ENCODE measurements around the gene PLCE1. TPM values are rescaled to one million over a fixed set of nuclear protein-coding genes. Genes with fewer than 3 reads are reported as not detected.

The PLCE1 gene
- total and polyA plus RNA-seq, 2 of the 8 experiments (the other 6 are each of a cell fraction or from before 2014, with no cell fraction given): 0.05 to 0.06 TPM

DNA sequence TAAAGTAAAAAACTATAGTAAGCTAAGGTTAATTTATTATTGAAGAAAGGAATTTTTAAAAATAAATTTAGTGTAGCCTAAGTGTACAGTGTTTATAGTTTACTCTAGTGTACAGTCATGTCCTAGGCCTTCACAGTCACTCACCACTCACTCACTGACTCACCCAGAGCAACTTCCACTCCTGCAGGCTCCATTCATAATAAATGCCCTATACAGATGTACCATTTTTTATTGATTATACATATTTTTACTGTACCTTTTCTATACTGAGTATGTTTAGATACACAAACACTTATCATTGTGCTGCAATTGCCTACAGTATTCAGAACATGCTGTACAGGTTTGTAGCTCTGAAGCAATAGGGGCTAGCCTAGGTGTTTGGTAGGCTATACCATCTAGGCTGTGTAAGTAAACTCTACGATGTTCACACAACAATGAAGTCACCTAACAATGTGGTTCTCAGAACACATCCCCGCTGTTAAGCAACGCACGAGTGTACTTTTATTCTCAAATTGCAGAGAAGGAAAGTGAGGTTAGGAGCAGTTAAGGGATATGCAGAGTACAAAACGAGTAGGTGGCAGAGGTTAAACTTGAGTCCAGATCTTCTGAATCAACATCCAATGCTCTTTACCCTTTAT is 38.9 kb upstream of the PLCE1 start:
- Histone ChIP-seq H3K14ac (ENCODE audit: insufficient read length) (no peak overlapping the region), H3K4me1 (replicated peaks in 1 of 4; ENCODE audit: control insufficient read depth in 3 of 4, insufficient read depth in 4 of 4, low read length in 3 of 4) (no peaks in the 10 kb centered on the region), H3K23ac (ENCODE audit: insufficient read length) (no peak overlapping the region), H4K8ac (ENCODE audit: extremely low read depth, insufficient read depth, low read length) (no peak overlapping the region), H2AK5ac (ENCODE audit: low read depth, low read length) (no peak overlapping the region), H4K91ac (replicated peaks; ENCODE audit: insufficient read length, low read length) (no peak overlapping the region), H3K18ac (ENCODE audit: extremely low read depth, low read length) (no peak overlapping the region), H3K79me1 (ENCODE audit: low read depth, low read length) (no peaks in the 10 kb centered on the region), H2AFZ (ENCODE audit: low read length) (no peak overlapping the region), H4K20me1 (replicated peaks in 1 of 2; ENCODE audit: control insufficient read depth in 1 of 2, insufficient read depth in 2 of 2, low read length in 2 of 2) (no peaks in the 10 kb centered on the region), H2BK120ac (replicated peaks; ENCODE audit: low read depth, low read length) (no peak overlapping the region), H3K4ac (replicated peaks; ENCODE audit: insufficient read length, low read depth, low read length) (no peak overlapping the region), H2BK15ac (ENCODE audit: low read length) (no peak overlapping the region), H3K4me3 (ENCODE audit: extremely low read depth in 1 of 4, insufficient read depth in 2 of 4, low read depth in 3 of 4, low read length in 4 of 4) (no peak overlapping the region), H3K27me3 (replicated peaks in 1 of 4; ENCODE audit: control insufficient read depth in 3 of 4, extremely low read depth in 1 of 4, insufficient read depth in 3 of 4, low read length in 3 of 4) (no peaks in the 10 kb centered on the region), H3K79me2 (ENCODE audit: control insufficient read depth in 1 of 2, insufficient read depth in 2 of 2, low read length in 2 of 2) (no peaks in the 10 kb centered on the region), H3K36me3 (ENCODE audit: control insufficient read depth in 2 of 4, insufficient read depth in 4 of 4, low read length in 3 of 4) (no peaks in the 10 kb centered on the region), H3K9ac (replicated peaks in 1 of 4; ENCODE audit: extremely low read depth in 1 of 4, low read depth in 3 of 4, low read length in 3 of 4) (no peak overlapping the region), H3K9me3 (ENCODE audit: insufficient read depth in 2 of 2, low read depth in 1 of 2, low read length in 1 of 2) (no peaks in the 10 kb centered on the region), H2BK5ac (ENCODE audit: low read depth, low read length) (no peak overlapping the region), H3K4me2 (ENCODE audit: insufficient read depth in 1 of 2, low read depth in 2 of 2, low read length in 2 of 2) (no peak overlapping the region), H3K23me2 (ENCODE audit: low read depth, low read length) (no peaks in the 10 kb centered on the region), H3K56ac (replicated peaks; ENCODE audit: insufficient read length, low read depth, low read length) (no peak overlapping the region), H4K5ac (ENCODE audit: insufficient read length, low read depth, low read length) (no peak overlapping the region), H2BK20ac (ENCODE audit: low read length) (no peak overlapping the region), H2BK12ac (ENCODE audit: low read depth, low read length) (no peak overlapping the region), H3K27ac (ENCODE audit: low read depth, low read length) (no peak overlapping the region)
- ChIA-PET CTCF (ENCODE audit: partially characterized antibody) (interaction anchor here (1.0 to 1.5 kb wide), 2 partner anchors 9 to 37 kb away, joined by 3 read pairs; no protein-coding TSS in a partner anchor), POLR2A (ENCODE audit: partially characterized antibody) (no interaction called here)
- WGBS, 2 experiments (ENCODE audit: extremely low coverage in 1 of 2, insufficient coverage in 1 of 2, insufficient read length in 1 of 2, insufficient replicate concordance in 2 of 2, low coverage in 1 of 2, low lambda C conversion rate in 2 of 2, missing lambda C conversion rate in 1 of 2): 95% methylated on average over 5 of the region's 5 CpGs; no CpG with 5 or more reads in 1 of the 2 experiments
- FAIRE-seq: no peak
- no peak for DNase-seq (ENCODE audit: low read depth in 1 of 2, low spot score in 2 of 2)
- no peak for TF ChIP-seq TAF1 (IDR thresholded peaks at IDR 0.05; ENCODE audit: low read depth, low read length)
- TF ChIP-seq, protein P1, sequence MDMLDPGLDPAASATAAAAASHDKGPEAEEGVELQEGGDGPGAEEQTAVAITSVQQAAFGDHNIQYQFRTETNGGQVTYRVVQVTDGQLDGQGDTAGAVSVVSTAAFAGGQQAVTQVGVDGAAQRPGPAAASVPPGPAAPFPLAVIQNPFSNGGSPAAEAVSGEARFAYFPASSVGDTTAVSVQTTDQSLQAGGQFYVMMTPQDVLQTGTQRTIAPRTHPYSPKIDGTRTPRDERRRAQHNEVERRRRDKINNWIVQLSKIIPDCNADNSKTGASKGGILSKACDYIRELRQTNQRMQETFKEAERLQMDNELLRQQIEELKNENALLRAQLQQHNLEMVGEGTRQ (IDR thresholded peaks at IDR 0.05; ENCODE audit: low read length): no peak
- TF ChIP-seq BRCA1 (IDR thresholded peaks at IDR 0.05; ENCODE audit: low read depth, low read length): no peak
- TF ChIP-seq TBP (IDR thresholded peaks at IDR 0.05; ENCODE audit: low read depth, low read length): no peak
- no peak for TF ChIP-seq EZH2 (IDR thresholded peaks at IDR 0.05; ENCODE audit: low read depth, low read length, severe bottlenecking)
- TF ChIP-seq JUND (IDR thresholded peaks at IDR 0.05; ENCODE audit: low read length): no peak
- no peak for TF ChIP-seq CHD1 (IDR thresholded peaks at IDR 0.05; ENCODE audit: low read depth, low read length)
- no peak for TF ChIP-seq SIN3A (conservative IDR thresholded peaks at IDR 0.05 in 1 of 2, IDR thresholded peaks at IDR 0.05 in 1 of 2; ENCODE audit: low read depth in 1 of 2, low read length in 2 of 2)
- no peak for TF ChIP-seq SP4 (IDR thresholded peaks at IDR 0.05; ENCODE audit: low read length)
- TF ChIP-seq BCL11A (IDR thresholded peaks at IDR 0.05; ENCODE audit: low read depth in 2 of 2, low read length in 2 of 2): no peak
- TF ChIP-seq, protein P2, sequence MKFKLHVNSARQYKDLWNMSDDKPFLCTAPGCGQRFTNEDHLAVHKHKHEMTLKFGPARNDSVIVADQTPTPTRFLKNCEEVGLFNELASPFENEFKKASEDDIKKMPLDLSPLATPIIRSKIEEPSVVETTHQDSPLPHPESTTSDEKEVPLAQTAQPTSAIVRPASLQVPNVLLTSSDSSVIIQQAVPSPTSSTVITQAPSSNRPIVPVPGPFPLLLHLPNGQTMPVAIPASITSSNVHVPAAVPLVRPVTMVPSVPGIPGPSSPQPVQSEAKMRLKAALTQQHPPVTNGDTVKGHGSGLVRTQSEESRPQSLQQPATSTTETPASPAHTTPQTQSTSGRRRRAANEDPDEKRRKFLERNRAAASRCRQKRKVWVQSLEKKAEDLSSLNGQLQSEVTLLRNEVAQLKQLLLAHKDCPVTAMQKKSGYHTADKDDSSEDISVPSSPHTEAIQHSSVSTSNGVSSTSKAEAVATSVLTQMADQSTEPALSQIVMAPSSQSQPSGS (IDR thresholded peaks at IDR 0.05; ENCODE audit: low read length): no peak

All from H1 (cell line).